Naive thymus-derived CD4-positive, alpha-beta T cell (primary cell): ENCODE results near the gene ZNF629. TPM values are rescaled to one million over a fixed set of nuclear protein-coding genes. Genes with fewer than 3 reads are reported as not detected.

Source experiments
- ATAC-seq: fragments of 150-1000 bp; cut with Tn5 transposase; 2 replicates; pipeline ENCODE4 v1.10.0; 2021; ENCODE audit warnings: mild to moderate bottlenecking, moderate library complexity
- CTCF ChIA-PET: fragments of 350-600 bp; sonication (Branson Sonifier 250); formaldehyde crosslinking; loops from one replicate; lab custom pipeline; 2021; ENCODE audit warnings: antibody characterized with exemption; lab: Charles Lee
- POLR2A ChIA-PET: fragments of 350-600 bp; sonication (Branson Sonifier 250); formaldehyde crosslinking; loops from one replicate; lab custom pipeline; 2021; ENCODE audit warnings: antibody characterized with exemption, inconsistent platforms; lab: Charles Lee
- DNase-seq, 9 donors: peaks; one replicate each; pipeline versions ENCODE4 v3.0.0 to v3.0.0-alpha.2; 2020 to 2022; ENCODE audit warnings: mixed read lengths in 1 of 9
- H3K27ac ChIP-seq: one replicate; pipeline ENCODE4 v1.7.0; 2013; ENCODE audit warnings: mild to moderate bottlenecking, low read depth, low read length, moderate library complexity
- H3K27me3 ChIP-seq, 2 donors: one replicate each; pipeline ENCODE4 v1.7.0; 2013; ENCODE audit warnings: low read length in 2 of 2, mild to moderate bottlenecking in 2 of 2, moderate library complexity in 2 of 2; ENCODE audit not compliant: control insufficient read depth in 2 of 2, insufficient read depth in 2 of 2
- H3K36me3 ChIP-seq, 3 experiments: 1 replicate in 2 of 3; 2 replicates in 1 of 3; pipeline ENCODE4 v1.7.0; 2013; ENCODE audit warnings: low read length in 3 of 3, mild to moderate bottlenecking in 3 of 3, moderate library complexity in 1 of 3; ENCODE audit not compliant: insufficient read depth in 3 of 3, control insufficient read depth in 2 of 3
- H3K4me1 ChIP-seq, 2 donors: one replicate each; pipeline ENCODE4 v1.7.0; 2013; ENCODE audit warnings: low read length in 2 of 2, mild to moderate bottlenecking in 2 of 2, moderate library complexity in 1 of 2; ENCODE audit not compliant: control insufficient read depth in 2 of 2, insufficient read depth in 2 of 2
- H3K4me3 ChIP-seq: 2 replicates; pipeline ENCODE4 v1.7.0; 2013; ENCODE audit warnings: mild to moderate bottlenecking, low read length
- H3K9me3 ChIP-seq, 3 experiments: 1 replicate in 2 of 3; 2 replicates in 1 of 3; pipeline ENCODE4 v1.7.0; 2013; ENCODE audit warnings: low read length in 3 of 3; ENCODE audit not compliant: control insufficient read depth in 2 of 3
- H3K27ac Mint-ChIP-seq, 9 donors: one replicate each; pipeline ENCODE4 v1.8.0; 2020 to 2022; ENCODE audit warnings: mixed read lengths in 9 of 9, mild to moderate bottlenecking in 8 of 9, moderate library complexity in 5 of 9, inconsistent platforms in 2 of 9
- H3K27me3 Mint-ChIP-seq, 5 donors: one replicate each; pipeline ENCODE4 v1.8.0; 2021 to 2022; ENCODE audit warnings: mixed read lengths in 5 of 5, mild to moderate bottlenecking in 1 of 5
- H3K36me3 Mint-ChIP-seq, 5 donors: one replicate each; pipeline ENCODE4 v1.8.0; 2020 to 2022; ENCODE audit warnings: mixed read lengths in 5 of 5, mild to moderate bottlenecking in 3 of 5, inconsistent platforms in 1 of 5
- H3K4me1 Mint-ChIP-seq, 7 donors: one replicate each; pipeline ENCODE4 v1.8.0; 2020 to 2022; ENCODE audit warnings: mixed read lengths in 7 of 7, mild to moderate bottlenecking in 3 of 7, inconsistent platforms in 1 of 7
- H3K4me3 Mint-ChIP-seq, 10 donors: one replicate each; pipeline ENCODE4 v1.8.0; 2020 to 2022; ENCODE audit warnings: mild to moderate bottlenecking in 10 of 10, mixed read lengths in 10 of 10, moderate library complexity in 6 of 10, inconsistent platforms in 2 of 10
- H3K9me3 Mint-ChIP-seq, 11 donors: one replicate each; pipeline ENCODE4 v1.8.0; 2020 to 2022; ENCODE audit warnings: mixed read lengths in 11 of 11, mild to moderate bottlenecking in 4 of 11, inconsistent platforms in 1 of 11, moderate library complexity in 1 of 11
- intact Hi-C, 2 donors: fragments of 100-400 bp; cut with micrococcal nuclease; formaldehyde crosslinking; loops; one replicate each; pipeline ENCODE4 v1.15.1; 2023
- polyA plus RNA-seq, 2 donors: library from polyadenylated mRNA; unstranded; fragments of 300-500 nt; fragmentation: Illumina TruSeq; gene quantifications; one replicate each; pipeline ENCODE4 v1.2.3, GENCODE V29; 2021
- total RNA-seq, 6 experiments: library from RNA in 5 of 6; stranded (reverse) in 5 of 6; gene quantifications; 1 replicate in 5 of 6; 2 replicates in 1 of 6; pipeline ENCODE4 v1.2.3 and lab custom pipeline; 2021 to 2026

ZNF629 gene
- total and polyA plus RNA-seq, 7 experiments from 2014 or later = 0.66 to 11.1 (median 3.1) TPM

- Mint-ChIP-seq H3K4me1 (peaks cover 18 to 29% (median 27%) of the 10 kb centered on the region in 7 donors), H3K27ac (peak within 1 kb of the TSS; percentile 82 to 95 (median 90)), H3K27me3 (no peaks in the 10 kb centered on the region), H3K9me3 (peaks cover 0 to 3% (median 0%) of the 10 kb centered on the region in 11 donors), H3K36me3 (peaks cover 5 to 18% (median 16%) of the 10 kb centered on the region in 5 donors), H3K4me3 (peak within 1 kb of the TSS; percentile 78 to 98 (median 90))
- CTCF ChIA-PET = interaction anchor here (1.5 kb wide), 1 partner anchor 67 kb away, joined by 4 read pairs; no protein-coding TSS in a partner anchor
- ATAC-seq (peak; percentile 99), DNase-seq (peak; percentile 82 to 95 (median 92))
- Histone ChIP-seq H3K27me3 (no peaks in the 10 kb centered on the region), H3K9me3 (no peaks in the 10 kb centered on the region), H3K4me3 (peak within 1 kb of the TSS; percentile 51), H3K4me1 (peaks cover 4 to 6% of the 10 kb centered on the region in 2 donors), H3K36me3 (peaks cover 0 to 21% (median 0%) of the 10 kb centered on the region in 3 experiments), H3K27ac (peak within 1 kb of the TSS; percentile 75)
- POLR2A ChIA-PET = interaction anchor here (0.6 to 4.4 kb wide), 24 partner anchors 11 to 1592 kb away, joined by 3 to 18 read pairs (median 5); partner anchors contain the start of genes CFAP119, FBRS, ZNF629 and ZNF688
- intact Hi-C loops = loop anchor here (1.0 to 2.0 kb wide), 9 partner anchors 14 to 711 kb away; partner anchors contain the start of genes CFAP119 (in 2 of the 2), FBRS (in 2 of the 2), RNF40 (in 2 of the 2) and ARMC5 (in 1 of the 2)
Observed at GRCh38 chr16:30747799-30748633, 39.0 kb downstream of the ZNF629 start, which contains the start of gene PHKG2. Gene PHKG2 (plus strand): TSS chr16:30748425. CDS start chr16:30748821, 396 bp downstream.

- Mint-ChIP-seq H3K4me1 (peaks cover 18 to 29% (median 27%) of the 10 kb centered on the region in 7 donors), H3K27me3 (no peaks in the 10 kb centered on the region), H3K27ac (peak overlapping the region; percentile 82 to 95 (median 88)), H3K9me3 (peaks cover 0 to 3% (median 0%) of the 10 kb centered on the region in 11 donors), H3K4me3 (peak overlapping the region; percentile 78 to 98 (median 90)), H3K36me3 (peaks cover 5 to 18% (median 16%) of the 10 kb centered on the region in 5 donors)
- Histone ChIP-seq H3K27ac (peak overlapping the region; percentile 75), H3K4me3 (peak overlapping the region; percentile 51), H3K4me1 (peaks cover 4 to 6% of the 10 kb centered on the region in 2 donors), H3K27me3 (no peaks in the 10 kb centered on the region), H3K36me3 (peaks cover 0 to 22% (median 0%) of the 10 kb centered on the region in 3 experiments), H3K9me3 (no peaks in the 10 kb centered on the region)
- POLR2A ChIA-PET = interaction anchor here (0.6 to 4.4 kb wide), 21 partner anchors 10 to 1591 kb away, joined by 3 to 18 read pairs (median 5); partner anchors contain the start of genes CFAP119, FBRS, ZNF629 and ZNF688
- ATAC-seq = no peak
- intact Hi-C loops = no loop called here
- DNase-seq = peak in 1 of 9 donors; percentile 7
- CTCF ChIA-PET = interaction anchor here (1.5 kb wide), 1 partner anchor 67 kb away, joined by 4 read pairs; no protein-coding TSS in a partner anchor
Observed at GRCh38 chr16:30747331-30747730, 39.7 kb downstream of the ZNF629 start.

GRCh38 chr16:30746638-30747175, 40.3 kb downstream of the ZNF629 start:
- no peaks in the 10 kb centered on the region for H3K9me3 ChIP-seq
- CTCF ChIA-PET = no interaction called here
- ATAC-seq (no peak), DNase-seq (no peak)
- Mint-ChIP-seq H3K4me3 (peak overlapping the region in 1 of 10 donors; percentile 78), H3K27ac (peak overlapping the region in 6 of 9 donors; percentile 36 to 91 (median 87)), H3K9me3 (peaks cover 0 to 3% (median 0%) of the 10 kb centered on the region in 11 donors), H3K4me1 (peaks cover 18 to 33% (median 28%) of the 10 kb centered on the region in 7 donors), H3K27me3 (no peaks in the 10 kb centered on the region), H3K36me3 (peaks cover 5 to 25% (median 21%) of the 10 kb centered on the region in 5 donors)
- POLR2A ChIA-PET = interaction anchor here (0.6 to 4.4 kb wide), 9 partner anchors 10 to 438 kb away, joined by 3 to 18 read pairs (median 8); partner anchors contain the start of genes FBRS and ZNF688
- H3K27me3 ChIP-seq = no peaks in the 10 kb centered on the region
- peaks cover 4 to 6% of the 10 kb centered on the region in 2 donors for H3K4me1 ChIP-seq
- H3K4me3 ChIP-seq = no peak overlapping the region
- intact Hi-C loops = no loop called here
- peaks cover 0 to 28% (median 0%) of the 10 kb centered on the region in 3 experiments for H3K36me3 ChIP-seq
- peak overlapping the region; percentile 75 for H3K27ac ChIP-seq

- intact Hi-C loops = no loop called here
- Mint-ChIP-seq H3K27ac (peak overlapping the region in 6 of 9 donors; percentile 1 to 48 (median 16)), H3K9me3 (peaks cover 0 to 3% (median 0%) of the 10 kb centered on the region in 11 donors), H3K27me3 (no peaks in the 10 kb centered on the region), H3K4me1 (peaks cover 20 to 37% (median 30%) of the 10 kb centered on the region in 7 donors), H3K4me3 (peak overlapping the region in 1 of 10 donors; percentile 23), H3K36me3 (peaks cover 0 to 25% (median 14%) of the 10 kb centered on the region in 5 donors)
- Histone ChIP-seq H3K36me3 (peaks cover 0 to 24% (median 0%) of the 10 kb centered on the region in 3 experiments), H3K9me3 (no peaks in the 10 kb centered on the region), H3K4me1 (peaks cover 4 to 6% of the 10 kb centered on the region in 2 donors), H3K4me3 (no peak overlapping the region), H3K27ac (no peak overlapping the region), H3K27me3 (no peaks in the 10 kb centered on the region)
- no peak for DNase-seq
- no peak for ATAC-seq
- CTCF ChIA-PET = no interaction called here
- POLR2A ChIA-PET = no interaction called here
Observed at GRCh38 chr16:30745082-30745481, 41.9 kb downstream of the ZNF629 start.

GRCh38 chr16:30744183-30744582, 42.8 kb downstream of the ZNF629 start:
- Histone ChIP-seq H3K4me3 (no peak overlapping the region), H3K36me3 (peaks cover 0 to 30% (median 0%) of the 10 kb centered on the region in 3 experiments), H3K9me3 (no peaks in the 10 kb centered on the region), H3K27me3 (no peaks in the 10 kb centered on the region), H3K4me1 (peaks cover 0 to 6% of the 10 kb centered on the region in 2 donors), H3K27ac (no peak overlapping the region)
- H3K4me1 Mint-ChIP-seq = peaks cover 15 to 30% (median 21%) of the 10 kb centered on the region in 7 donors
- H3K36me3 Mint-ChIP-seq = peaks cover 0 to 21% (median 14%) of the 10 kb centered on the region in 5 donors
- no peaks in the 10 kb centered on the region for H3K27me3 Mint-ChIP-seq
- no peak for DNase-seq
- CTCF ChIA-PET = no interaction called here
- POLR2A ChIA-PET = interaction anchor here (0.7 kb wide), 1 partner anchor 15 kb away, joined by 3 read pairs; no protein-coding TSS in a partner anchor
- peaks cover 0 to 3% (median 0%) of the 10 kb centered on the region in 11 donors for H3K9me3 Mint-ChIP-seq
- no peak overlapping the region for H3K4me3 Mint-ChIP-seq
- intact Hi-C loops = no loop called here
- H3K27ac Mint-ChIP-seq = peak overlapping the region in 2 of 9 donors; percentile 12 to 28
- ATAC-seq = no peak

GRCh38 chr16:30743716-30744115, 43.3 kb downstream of the ZNF629 start:
- peaks cover 0 to 20% (median 14%) of the 10 kb centered on the region in 5 donors for H3K36me3 Mint-ChIP-seq
- H3K27ac Mint-ChIP-seq = peak overlapping the region in 2 of 9 donors; percentile 39 to 63
- CTCF ChIA-PET = no interaction called here
- no peak overlapping the region for H3K27ac ChIP-seq
- no peak overlapping the region for H3K4me3 Mint-ChIP-seq
- no peak for DNase-seq
- H3K27me3 Mint-ChIP-seq = no peaks in the 10 kb centered on the region
- peaks cover 0 to 6% of the 10 kb centered on the region in 2 donors for H3K4me1 ChIP-seq
- H3K36me3 ChIP-seq = peaks cover 0 to 35% (median 0%) of the 10 kb centered on the region in 3 experiments
- intact Hi-C loops = no loop called here
- H3K4me3 ChIP-seq = no peak overlapping the region
- H3K9me3 ChIP-seq = no peaks in the 10 kb centered on the region
- no peaks in the 10 kb centered on the region for H3K27me3 ChIP-seq
- H3K9me3 Mint-ChIP-seq = peaks cover 0 to 3% (median 0%) of the 10 kb centered on the region in 11 donors
- no peak for ATAC-seq
- POLR2A ChIA-PET = no interaction called here
- peaks cover 13 to 30% (median 18%) of the 10 kb centered on the region in 7 donors for H3K4me1 Mint-ChIP-seq
